NB4 (cell line): ENCODE data around the gene SLC16A3.

Source experiments
- MYC ChIP-seq: IDR thresholded peaks from 2 replicates; pipeline ENCODE4 v1.6.1; 2011; ENCODE audit warnings: low read depth, low read length
- POLR2A ChIP-seq: IDR thresholded peaks from 2 replicates; pipeline ENCODE4 v1.6.1; 2011; ENCODE audit warnings: mild to moderate bottlenecking; ENCODE audit not compliant: insufficient read length; ENCODE audit errors: extremely low read depth
- TF ChIP-seq, protein P1 (sequence below): IDR thresholded peaks from one replicate; pipeline ENCODE4 v1.5.1; 2012; ENCODE audit warnings: low read depth, low read length
- TF ChIP-seq, protein P2 (sequence below): IDR thresholded peaks from 2 replicates; pipeline ENCODE4 v1.6.1; 2011; ENCODE audit warnings: low read depth, low read length

DNA sequence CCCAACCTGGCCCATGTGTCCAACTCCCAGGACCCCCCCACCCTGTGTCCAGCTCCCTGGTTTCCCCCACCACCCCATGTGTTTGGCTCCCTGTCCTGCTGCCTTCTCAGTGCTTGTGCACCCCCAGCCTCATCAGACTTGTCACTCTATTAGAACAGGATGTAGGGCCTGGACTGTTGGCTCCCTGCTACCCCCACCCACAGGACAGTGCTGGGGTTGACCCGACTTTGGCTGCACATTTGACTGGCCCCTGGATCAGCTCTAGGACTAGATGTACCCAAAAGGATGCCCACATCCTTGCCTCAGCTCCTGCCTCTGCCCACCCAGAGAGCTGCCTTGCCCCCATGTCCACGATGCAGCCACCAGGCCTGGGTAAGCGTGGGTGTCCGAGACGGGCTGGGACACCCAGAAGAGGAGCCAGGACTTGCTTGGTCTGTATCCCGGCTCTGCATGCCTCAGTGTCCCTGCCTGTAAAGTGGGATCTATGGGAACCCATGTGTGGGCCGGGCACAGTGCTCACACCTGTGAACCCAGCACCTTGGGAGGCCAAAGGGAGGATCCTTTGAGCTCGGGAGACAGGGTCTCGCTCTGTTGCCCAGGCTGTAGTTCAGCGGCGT, 14.7 kb upstream of the SLC16A3 start:
- TF ChIP-seq, protein P1, sequence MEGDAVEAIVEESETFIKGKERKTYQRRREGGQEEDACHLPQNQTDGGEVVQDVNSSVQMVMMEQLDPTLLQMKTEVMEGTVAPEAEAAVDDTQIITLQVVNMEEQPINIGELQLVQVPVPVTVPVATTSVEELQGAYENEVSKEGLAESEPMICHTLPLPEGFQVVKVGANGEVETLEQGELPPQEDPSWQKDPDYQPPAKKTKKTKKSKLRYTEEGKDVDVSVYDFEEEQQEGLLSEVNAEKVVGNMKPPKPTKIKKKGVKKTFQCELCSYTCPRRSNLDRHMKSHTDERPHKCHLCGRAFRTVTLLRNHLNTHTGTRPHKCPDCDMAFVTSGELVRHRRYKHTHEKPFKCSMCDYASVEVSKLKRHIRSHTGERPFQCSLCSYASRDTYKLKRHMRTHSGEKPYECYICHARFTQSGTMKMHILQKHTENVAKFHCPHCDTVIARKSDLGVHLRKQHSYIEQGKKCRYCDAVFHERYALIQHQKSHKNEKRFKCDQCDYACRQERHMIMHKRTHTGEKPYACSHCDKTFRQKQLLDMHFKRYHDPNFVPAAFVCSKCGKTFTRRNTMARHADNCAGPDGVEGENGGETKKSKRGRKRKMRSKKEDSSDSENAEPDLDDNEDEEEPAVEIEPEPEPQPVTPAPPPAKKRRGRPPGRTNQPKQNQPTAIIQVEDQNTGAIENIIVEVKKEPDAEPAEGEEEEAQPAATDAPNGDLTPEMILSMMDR, result no peak
- TF ChIP-seq POLR2A (no peak), MYC (no peak)
- TF ChIP-seq, protein P2, sequence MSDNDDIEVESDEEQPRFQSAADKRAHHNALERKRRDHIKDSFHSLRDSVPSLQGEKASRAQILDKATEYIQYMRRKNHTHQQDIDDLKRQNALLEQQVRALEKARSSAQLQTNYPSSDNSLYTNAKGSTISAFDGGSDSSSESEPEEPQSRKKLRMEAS, result no peak
